Transverse colon (tissue), 4 donors: ENCODE results near the gene TSR3. TPM values are rescaled to one million over a fixed set of nuclear protein-coding genes. Genes with fewer than 3 reads are reported as not detected.

Experiments
- DNase-seq: peaks from one replicate; pipeline ENCODE4 v3.0.0-alpha.2; 2019
- H3K27ac ChIP-seq, 4 donors: fragments of 200-600 bp; sonication (generic); 2 replicates each; pipeline ENCODE4 v1.5.1; 2016 to 2018; ENCODE audit warnings: inconsistent platforms in 4 of 4
- H3K27me3 ChIP-seq: fragments of 200-600 bp; sonication (generic); 2 replicates; pipeline ENCODE4 v1.5.1; 2017; ENCODE audit warnings: inconsistent platforms
- H3K36me3 ChIP-seq, 4 donors: fragments of 200-600 bp; sonication (generic); 2 replicates each; pipeline ENCODE4 v1.5.1; 2017 to 2019; ENCODE audit warnings: inconsistent platforms in 4 of 4
- H3K4me1 ChIP-seq, 4 donors: fragments of 200-600 bp; sonication (generic); 2 replicates each; pipeline ENCODE4 v1.5.1; 2017 to 2020; ENCODE audit warnings: inconsistent platforms in 4 of 4
- H3K4me3 ChIP-seq, 4 donors: fragments of 200-600 bp; sonication (generic); 1 replicate in 1 of 4; 2 replicates in 3 of 4; pipeline versions ENCODE4 v1.5.1 to v1.6.1; 2017 to 2019; ENCODE audit warnings: inconsistent platforms in 4 of 4
- H3K9me3 ChIP-seq, 2 donors: fragments of 200-600 bp; sonication (generic); 2 replicates each; pipeline ENCODE4 v1.5.1; 2017 to 2019; ENCODE audit warnings: inconsistent platforms in 2 of 2
- EP300 ChIP-seq: sonication (generic); formaldehyde crosslinking; IDR thresholded peaks from one replicate; pipeline ENCODE4 v1.6.1; 2017; ENCODE audit warnings: antibody characterized with exemption, low read depth
- POLR2A ChIP-seq: fragments of 450-650 bp; IDR thresholded peaks from one replicate; pipeline ENCODE4 v1.6.1; 2016; ENCODE audit warnings: antibody characterized with exemption, mild to moderate bottlenecking, moderate library complexity
- POLR2AphosphoS5 ChIP-seq, 3 donors: sonication (generic); formaldehyde crosslinking; IDR thresholded peaks; one replicate each; pipeline ENCODE4 v1.6.1; 2016; ENCODE audit warnings: antibody characterized with exemption in 3 of 3
- WGBS, 2 donors: methylation state at CpG; one replicate each; pipeline ENCODE4 v1.1.5; 2018; ENCODE audit warnings: low coverage in 1 of 2; 5-methylcytosine and 5-hydroxymethylcytosine counted together
- in situ Hi-C, 4 donors: fragments of 200-750 bp; cut with MboI; loops; one replicate each; pipeline versions ENCODE4 v1.15.0 to v1.15.1; 2017; ENCODE audit warnings: low sequenced_read_pairs in 3 of 4, low pct_ligation_motif_present in 1 of 4, low pct_unique_long_range_greater_than_20kb in 1 of 4
- intact Hi-C: fragments of 100-400 bp; cut with DNase I; formaldehyde crosslinking; loops from one replicate; pipeline ENCODE4 v1.15.1; 2023; ENCODE audit warnings: low total_unique reads
- total RNA-seq, 4 donors: library from RNA; depleted of rRNA; stranded (reverse); fragments of >200 nt; gene quantifications; one replicate each; pipeline ENCODE4 v1.1.0, GENCODE V29; 2016
- TF ChIP-seq, protein P1 (sequence below), 5 experiments: fragments of 200-600 bp in 3 of 5; fragments of 450-650 bp in 2 of 5; sonication (generic) in 3 of 5; IDR thresholded peaks; 1 replicate in 2 of 5; 2 replicates in 3 of 5; pipeline ENCODE4 v1.5.1; 2016 to 2017; ENCODE audit warnings: antibody characterized with exemption in 5 of 5, inconsistent platforms in 3 of 5, mild to moderate bottlenecking in 2 of 5, moderate library complexity in 1 of 5

TSR3 gene
- total RNA-seq, 4 donors from 2014 or later, result 56.4 to 135 (median 75.3) TPM

DNA sequence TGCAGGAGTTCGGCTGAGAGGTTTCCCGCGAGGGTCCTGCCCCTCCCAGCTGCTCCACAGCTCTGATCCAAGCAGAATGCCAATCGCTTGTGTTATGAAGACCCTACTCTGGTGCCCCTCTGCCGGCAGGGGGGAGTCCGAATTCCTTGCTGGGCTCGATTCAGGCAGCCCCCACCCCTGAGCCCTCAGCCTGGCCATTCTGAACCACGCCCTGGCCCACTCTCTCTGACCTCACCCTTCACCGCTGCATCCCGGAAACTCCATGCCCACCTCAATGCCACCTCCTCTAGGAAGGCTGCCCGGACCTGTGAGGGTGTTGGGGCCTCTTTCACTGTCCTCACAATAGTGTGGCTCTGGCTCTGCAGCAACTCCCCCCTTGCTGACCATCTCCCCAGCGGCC lies 50.1 kb downstream of the TSR3 start:
- Histone ChIP-seq H3K4me3 (no peak overlapping the region), H3K27ac (no peak overlapping the region), H3K4me1 (peaks cover 7 to 29% (median 24%) of the 10 kb centered on the region in 4 donors), H3K27me3 (peaks cover 32% of the 10 kb centered on the region), H3K36me3 (no peaks in the 10 kb centered on the region), H3K9me3 (no peaks in the 10 kb centered on the region)
- intact Hi-C loops (no loop called here), in situ Hi-C loops (no loop called here)
- TF ChIP-seq POLR2A (no peak), EP300 (no peak), POLR2AphosphoS5 (IDR thresholded peaks at IDR 0.05) (no peak)
- TF ChIP-seq, protein P1, sequence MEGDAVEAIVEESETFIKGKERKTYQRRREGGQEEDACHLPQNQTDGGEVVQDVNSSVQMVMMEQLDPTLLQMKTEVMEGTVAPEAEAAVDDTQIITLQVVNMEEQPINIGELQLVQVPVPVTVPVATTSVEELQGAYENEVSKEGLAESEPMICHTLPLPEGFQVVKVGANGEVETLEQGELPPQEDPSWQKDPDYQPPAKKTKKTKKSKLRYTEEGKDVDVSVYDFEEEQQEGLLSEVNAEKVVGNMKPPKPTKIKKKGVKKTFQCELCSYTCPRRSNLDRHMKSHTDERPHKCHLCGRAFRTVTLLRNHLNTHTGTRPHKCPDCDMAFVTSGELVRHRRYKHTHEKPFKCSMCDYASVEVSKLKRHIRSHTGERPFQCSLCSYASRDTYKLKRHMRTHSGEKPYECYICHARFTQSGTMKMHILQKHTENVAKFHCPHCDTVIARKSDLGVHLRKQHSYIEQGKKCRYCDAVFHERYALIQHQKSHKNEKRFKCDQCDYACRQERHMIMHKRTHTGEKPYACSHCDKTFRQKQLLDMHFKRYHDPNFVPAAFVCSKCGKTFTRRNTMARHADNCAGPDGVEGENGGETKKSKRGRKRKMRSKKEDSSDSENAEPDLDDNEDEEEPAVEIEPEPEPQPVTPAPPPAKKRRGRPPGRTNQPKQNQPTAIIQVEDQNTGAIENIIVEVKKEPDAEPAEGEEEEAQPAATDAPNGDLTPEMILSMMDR (IDR thresholded peaks at IDR 0.05), result no peak
- 82% methylated on average over 12 of the region's 12 CpGs; no CpG with 5 or more reads in 1 of the 2 donors for WGBS, 2 donors
- no peak for DNase-seq

DNA sequence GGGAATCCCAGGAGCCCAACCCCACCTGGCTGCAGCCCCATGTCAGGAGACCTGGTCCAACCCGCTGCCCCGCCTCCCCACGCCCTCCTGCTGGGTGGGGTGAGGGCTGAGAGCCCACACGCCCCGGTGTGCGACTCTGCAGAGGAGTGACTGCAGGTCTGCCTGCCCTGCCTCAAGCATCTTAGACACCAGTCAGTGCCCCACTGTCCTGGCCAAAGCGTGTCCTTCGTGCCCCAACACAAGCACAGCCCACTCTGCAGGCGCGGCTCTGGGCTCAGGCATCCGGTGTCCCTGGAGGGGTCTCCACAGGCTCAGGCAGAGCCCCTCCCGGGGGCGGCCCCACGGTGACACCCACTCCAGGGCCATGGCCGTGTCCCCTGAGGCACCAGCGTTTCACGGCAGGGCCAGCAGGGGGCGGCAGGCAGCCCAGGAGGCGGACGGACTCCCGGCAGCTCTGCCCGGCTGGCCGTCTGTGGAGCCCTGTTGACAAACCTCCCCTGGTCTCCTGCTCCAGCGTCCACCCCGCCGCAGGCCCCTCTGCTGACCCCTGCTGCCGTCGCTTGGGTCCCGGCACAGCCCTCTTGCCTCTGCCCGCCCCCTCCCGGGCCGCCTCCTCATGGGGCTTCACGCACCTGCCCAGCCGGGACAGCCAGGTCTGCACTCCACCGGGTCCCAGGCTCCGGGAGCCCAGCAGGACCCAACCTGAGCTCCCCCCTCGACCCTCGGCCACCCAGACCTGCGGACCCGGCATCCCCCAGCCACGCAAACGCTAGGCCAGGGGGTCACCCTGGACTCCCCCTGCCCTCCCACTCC lies 50.8 kb downstream of the TSR3 start:
- H3K27me3 ChIP-seq, result peaks cover 32% of the 10 kb centered on the region
- no peak overlapping the region for H3K27ac ChIP-seq
- no peaks in the 10 kb centered on the region for H3K9me3 ChIP-seq
- 14% methylated on average over 23 of the region's 42 CpGs; no CpG with 5 or more reads in 1 of the 2 donors for WGBS, 2 donors
- DNase-seq, result peak; percentile 84
- no peaks in the 10 kb centered on the region for H3K36me3 ChIP-seq
- TF ChIP-seq, protein P1 (IDR thresholded peaks at IDR 0.05), result peak; percentile 78 to 91 (median 86)
- no peak for TF ChIP-seq POLR2A
- TF ChIP-seq POLR2AphosphoS5 (IDR thresholded peaks at IDR 0.05), result no peak
- TF ChIP-seq EP300, result no peak
- peaks cover 7 to 29% (median 24%) of the 10 kb centered on the region in 4 donors for H3K4me1 ChIP-seq
- intact Hi-C loops (no loop called here), in situ Hi-C loops (no loop called here)
- peak overlapping the region in 2 of 4 donors; percentile 16 to 23 for H3K4me3 ChIP-seq

DNA sequence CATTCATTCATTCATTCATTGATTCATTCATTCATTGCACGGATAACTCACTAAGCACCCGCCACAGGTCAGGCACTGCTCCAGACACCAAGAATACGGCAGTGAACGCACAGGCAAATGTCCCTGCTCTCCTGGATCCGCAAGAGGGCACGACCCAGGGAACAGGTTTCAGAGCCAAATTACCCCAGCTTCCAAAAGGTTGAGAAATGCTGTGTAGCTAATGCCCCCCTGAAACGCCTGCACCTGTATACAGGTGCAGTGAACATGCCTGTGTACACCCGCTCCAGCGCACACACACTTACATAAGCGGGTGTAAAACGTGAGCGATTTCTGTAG lies 51.8 kb downstream of the TSR3 start:
- TF ChIP-seq EP300 (no peak), POLR2AphosphoS5 (IDR thresholded peaks at IDR 0.05) (no peak), POLR2A (no peak)
- TF ChIP-seq, protein P1 (IDR thresholded peaks at IDR 0.05), result no peak

More for the DNA sequence above, 51.8 kb downstream of the TSR3 start:
- Histone ChIP-seq H3K9me3 (no peaks in the 10 kb centered on the region), H3K4me1 (peaks cover 7 to 29% (median 24%) of the 10 kb centered on the region in 4 donors), H3K27ac (no peak overlapping the region), H3K36me3 (no peaks in the 10 kb centered on the region), H3K27me3 (peaks cover 32% of the 10 kb centered on the region), H3K4me3 (no peak overlapping the region)
- WGBS, 2 donors, result 54 to 55% methylated on average over 6 to 12 of the region's 12 CpGs
- in situ Hi-C loops (no loop called here), intact Hi-C loops (no loop called here)
- no peak for DNase-seq

Other genes with a start within 250 kb of the TSR3 start
- 10 to 100 TPM; 17.0 to 63.6 (median 39.5) TPM for gene CACNA1H, start 198.8 kb downstream of the TSR3 start, total RNA-seq
- 10 to 100 TPM in 3 of 4 donors, not detected in 1; 20.9 to 41.0 (median 24.0) TPM for gene TPSG1, start 126.6 kb downstream of the TSR3 start, total RNA-seq
- 10 to 100 TPM; 12.5 to 35.2 (median 24.8) TPM for gene TPSB2, start 121.7 kb downstream of the TSR3 start, total RNA-seq
- gene TPSAB1, start 111.2 kb downstream of the TSR3 start, total RNA-seq, result 10 to 100 TPM in 3 of 4 donors, 1 to 10 TPM in 1; 9.4 to 33.7 (median 23.8) TPM
- gene TPSD1, start 95.8 kb downstream of the TSR3 start, total RNA-seq, result 10 to 100 TPM in 1 of 4 donors, 1 to 10 TPM in 2, not detected in 1; 4.6 to 12.0 (median 7.8) TPM
- 100 to 1,000 TPM in 1 of 4 donors, 10 to 100 TPM in 3; 55.4 to 110 (median 58.5) TPM for gene UBE2I, start 42.2 kb downstream of the TSR3 start, total RNA-seq
- gene BAIAP3, start 18.2 kb downstream of the TSR3 start, total RNA-seq, result 100 to 1,000 TPM in 1 of 4 donors, 10 to 100 TPM in 1, 1 to 10 TPM in 2; 7.3 to 190 (median 11.4) TPM
- 100 to 1,000 TPM in 1 of 4 donors, 10 to 100 TPM in 3; 53.8 to 130 (median 79.1) TPM for gene GNPTG, start 53 bp upstream of the TSR3 start, total RNA-seq
- 10 to 100 TPM; 15.2 to 86.4 (median 24.2) TPM for gene UNKL, start 62.8 kb upstream of the TSR3 start, total RNA-seq
- 10 to 100 TPM in 2 of 4 donors, 1 to 10 TPM in 1, not detected in 1; 1.2 to 13.2 (median 13.2) TPM for gene UQCC4, start 68.9 kb upstream of the TSR3 start, total RNA-seq
- 1 to 10 TPM in 1 of 4 donors, not detected in 3; 1.2 TPM for gene PERCC1, start 79.2 kb upstream of the TSR3 start, total RNA-seq
- under 1 TPM in 2 of 4 donors, not detected in 2; 0.16 to 0.41 TPM for gene CCDC154, start 92.7 kb upstream of the TSR3 start, total RNA-seq
- 100 to 1,000 TPM in 2 of 4 donors, 10 to 100 TPM in 2; 57.6 to 171 (median 95.0) TPM for gene CLCN7, start 123.2 kb upstream of the TSR3 start, total RNA-seq
- not detected for gene PTX4, start 137.1 kb upstream of the TSR3 start, total RNA-seq
- 10 to 100 TPM; 22.2 to 98.1 (median 49.6) TPM for gene TELO2, start 141.5 kb upstream of the TSR3 start, total RNA-seq
- gene TMEM204, start 181.8 kb upstream of the TSR3 start, total RNA-seq, result 10 to 100 TPM in 3 of 4 donors, 1 to 10 TPM in 1; 9.4 to 22.5 (median 13.3) TPM